SK-N-SH treated with all-trans-retinoic acid at 6 μM for 48 hours (cell line): ENCODE measurements around the gene TDRD9.

Experiments
- BACH2 ChIP-seq: fragments of 250-450 bp; sonication (Bioruptor Pico); IDR thresholded peaks from 2 replicates; pipeline ENCODE4 v1.9.0; 2021; ENCODE audit warnings: mild to moderate bottlenecking, borderline replicate concordance
- CREB5 ChIP-seq: fragments of 250-450 bp; sonication (Bioruptor Pico); IDR thresholded peaks from 2 replicates; pipeline ENCODE4 v1.5.1; 2020; ENCODE audit warnings: low read depth, mild to moderate bottlenecking, moderate library complexity
- TSHZ2 ChIP-seq: fragments of 250-450 bp; sonication (Bioruptor Pico); IDR thresholded peaks from 2 replicates; pipeline ENCODE4 v1.5.0; 2020; ENCODE audit warnings: mild to moderate bottlenecking, moderate library complexity

GRCh38 chr14:103886304-103887169 is 41.7 kb upstream of the TDRD9 start:
- TF ChIP-seq CREB5 (CRISPR knock-in tag) (no peak), TSHZ2 (no peak), BACH2 (CRISPR knock-in tag) (no peak)
